SK-N-SH treated with all-trans-retinoic acid at 6 μM for 48 hours (cell line): Measurements from ENCODE around the gene IL7R.

ENCODE experiments used
- ATAC-seq: fragments of 200-7000 bp; cut with Tn5 transposase; 3 replicates; pipeline ENCODE4 v1.9.1; 2020; ENCODE audit warnings: mild to moderate bottlenecking, moderate library complexity
- CSRNP3 ChIP-seq: fragments of 250-450 bp; sonication (Bioruptor Pico); IDR thresholded peaks from 2 replicates; pipeline ENCODE4 v1.5.1; 2021; ENCODE audit warnings: mild to moderate bottlenecking, moderate library complexity
- ESRRG ChIP-seq: fragments of 250-450 bp; sonication (Bioruptor Pico); IDR thresholded peaks from 2 replicates; pipeline ENCODE4 v1.6.1; 2021; ENCODE audit warnings: mild to moderate bottlenecking
- GLIS3 ChIP-seq: fragments of 250-450 bp; sonication (Bioruptor Pico); IDR thresholded peaks from 2 replicates; pipeline ENCODE4 v1.5.0; 2020; ENCODE audit warnings: mild to moderate bottlenecking, moderate library complexity
- ISL1 ChIP-seq: fragments of 250-450 bp; sonication (Bioruptor Pico); IDR thresholded peaks from 2 replicates; pipeline ENCODE4 v2.1.2; 2022; ENCODE audit warnings: mild to moderate bottlenecking, moderate library complexity
- POU6F1 ChIP-seq: fragments of 250-450 bp; sonication (Bioruptor Pico); IDR thresholded peaks from 2 replicates; pipeline ENCODE4 v1.8.0; 2021; ENCODE audit warnings: low read depth, mild to moderate bottlenecking, moderate library complexity, borderline replicate concordance
- PPARA ChIP-seq: fragments of 250-450 bp; sonication (Bioruptor Pico); IDR thresholded peaks from 2 replicates; pipeline ENCODE4 v1.5.0; 2020; ENCODE audit warnings: mild to moderate bottlenecking, borderline replicate concordance
- RARB ChIP-seq: fragments of 250-450 bp; sonication (Bioruptor Pico); IDR thresholded peaks from 2 replicates; pipeline ENCODE4 v1.8.0; 2021; ENCODE audit warnings: mild to moderate bottlenecking, moderate library complexity
- SNAI2 ChIP-seq: fragments of 250-450 bp; sonication (Bioruptor Pico); IDR thresholded peaks from 2 replicates; pipeline ENCODE4 v1.5.0; 2020; ENCODE audit warnings: mild to moderate bottlenecking, moderate library complexity
- TCF4 ChIP-seq: fragments of 250-450 bp; sonication (Bioruptor Pico); IDR thresholded peaks from 2 replicates; pipeline ENCODE4 v1.8.0; 2021; ENCODE audit warnings: mild to moderate bottlenecking, moderate library complexity, borderline replicate concordance
- TOX ChIP-seq: fragments of 250-450 bp; sonication (Bioruptor Pico); IDR thresholded peaks from 2 replicates; pipeline ENCODE4 v1.8.0; 2021; ENCODE audit warnings: mild to moderate bottlenecking, moderate library complexity, borderline replicate concordance
- TSHZ2 ChIP-seq: fragments of 250-450 bp; sonication (Bioruptor Pico); IDR thresholded peaks from 2 replicates; pipeline ENCODE4 v1.5.0; 2020; ENCODE audit warnings: mild to moderate bottlenecking, moderate library complexity
- ZC3H10 ChIP-seq: fragments of 250-450 bp; sonication (Bioruptor Pico); IDR thresholded peaks from 2 replicates; pipeline ENCODE4 v1.5.1; 2021; ENCODE audit warnings: mild to moderate bottlenecking, moderate library complexity
- ZFP3 ChIP-seq: fragments of 250-450 bp; sonication (Bioruptor Pico); IDR thresholded peaks from 2 replicates; pipeline ENCODE4 v1.5.0; 2020; ENCODE audit warnings: mild to moderate bottlenecking, moderate library complexity
- ZFP30 ChIP-seq: fragments of 450-650 bp; formaldehyde crosslinking; IDR thresholded peaks from 2 replicates; pipeline ENCODE4 v1.5.0; 2022; ENCODE audit warnings: mild to moderate bottlenecking, moderate library complexity
- ZNF565 ChIP-seq: fragments of 450-650 bp; formaldehyde crosslinking; conservative IDR thresholded peaks from 2 replicates; pipeline ENCODE4 v1.5.0; 2020; ENCODE audit warnings: low read depth, mild to moderate bottlenecking, moderate library complexity
- ZNF70 ChIP-seq: fragments of 450-650 bp; formaldehyde crosslinking; IDR thresholded peaks from 2 replicates; pipeline ENCODE4 v1.5.0; 2020; ENCODE audit warnings: mild to moderate bottlenecking, moderate library complexity
- ZNF8 ChIP-seq: fragments of 450-650 bp; formaldehyde crosslinking; IDR thresholded peaks from 2 replicates; pipeline ENCODE4 v1.5.0; 2020; ENCODE audit warnings: mild to moderate bottlenecking, moderate library complexity

The IL7R gene

GRCh38 chr5:35908228-35908627, 51.5 kb downstream of the IL7R start (continued):
- no peak for TF ChIP-seq POU6F1 (CRISPR knock-in tag)
- no peak for TF ChIP-seq TSHZ2 (CRISPR knock-in tag)
- TF ChIP-seq ZFP3 (CRISPR knock-in tag) = no peak
- no peak for TF ChIP-seq TCF4 (CRISPR knock-in tag)
- no peak for TF ChIP-seq TOX (CRISPR knock-in tag)
- no peak for TF ChIP-seq ZNF565
- no peak for TF ChIP-seq CSRNP3 (CRISPR knock-in tag)

GRCh38 chr5:35908814-35909213, 52.1 kb downstream of the IL7R start:
- TF ChIP-seq ZNF8 = no peak
- no peak for TF ChIP-seq ZFP3 (CRISPR knock-in tag)
- TF ChIP-seq TCF4 (CRISPR knock-in tag) = no peak
- no peak for TF ChIP-seq CSRNP3 (CRISPR knock-in tag)
- TF ChIP-seq ISL1 (CRISPR knock-in tag) = no peak
- TF ChIP-seq ZC3H10 (CRISPR knock-in tag) = no peak
- no peak for TF ChIP-seq ZNF70 (CRISPR knock-in tag)
- no peak for TF ChIP-seq TSHZ2 (CRISPR knock-in tag)
- no peak for TF ChIP-seq SNAI2 (CRISPR knock-in tag)
- no peak for TF ChIP-seq GLIS3 (CRISPR knock-in tag)
- no peak for TF ChIP-seq PPARA (CRISPR knock-in tag)
- no peak for TF ChIP-seq TOX (CRISPR knock-in tag)
- TF ChIP-seq RARB (CRISPR knock-in tag) = no peak
- no peak for TF ChIP-seq ESRRG (CRISPR knock-in tag)
- ATAC-seq = no peak

GRCh38 chr5:35919191-35919590, 62.5 kb downstream of the IL7R start:
- peak; percentile 80 for ATAC-seq
- TF ChIP-seq ISL1 (CRISPR knock-in tag) (peak; percentile 58), ZFP30 (peak; percentile 56), CSRNP3 (CRISPR knock-in tag) (no peak)
